ENCODE data around the gene WFIKKN1.

WFIKKN1 gene

DNA sequence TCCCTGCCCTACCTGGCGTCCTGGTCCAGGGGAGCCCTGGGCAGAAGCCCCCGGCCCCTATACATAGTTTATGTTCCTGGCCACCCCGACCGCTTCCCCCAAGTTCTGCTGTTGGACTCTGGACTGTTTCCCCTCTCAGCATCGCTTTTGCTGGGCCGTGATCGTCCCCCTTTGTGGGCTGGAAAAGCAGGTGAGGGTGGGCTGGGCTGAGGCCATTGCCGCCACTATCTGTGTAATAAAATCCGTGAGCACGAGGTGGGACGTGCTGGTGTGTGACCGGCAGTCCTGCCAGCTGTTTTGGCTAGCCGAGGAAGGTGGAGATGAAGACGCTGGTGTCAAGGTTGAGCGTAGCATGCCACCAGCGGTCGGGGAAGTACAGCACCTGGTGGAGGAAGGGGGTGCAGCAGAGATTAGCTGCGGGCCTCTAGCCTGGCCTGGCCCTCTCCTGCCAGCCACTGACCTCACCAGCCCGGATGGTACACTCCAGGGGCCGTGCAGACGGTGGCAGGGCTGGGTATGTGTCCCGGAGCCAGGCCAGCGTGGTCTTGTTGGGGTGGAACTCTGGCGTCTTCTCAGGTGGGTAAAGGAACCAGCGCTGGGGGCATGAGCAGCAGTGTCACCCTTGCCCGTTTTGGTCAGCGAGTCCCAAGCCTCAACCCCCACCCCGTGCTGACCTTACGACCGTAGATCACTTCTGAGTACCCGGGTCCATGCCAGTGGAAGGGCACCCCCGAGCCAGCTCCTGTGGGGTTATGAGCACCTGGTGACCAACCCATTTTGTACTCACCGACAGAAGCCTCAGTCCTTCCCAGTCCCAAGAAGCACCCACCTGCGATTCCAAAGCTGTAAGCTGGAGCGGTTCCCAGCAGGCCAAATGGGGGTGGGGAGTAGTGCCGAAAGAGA lies 52.0 kb downstream of the WFIKKN1 start:
- DNase-seq, result no peak

DNA sequence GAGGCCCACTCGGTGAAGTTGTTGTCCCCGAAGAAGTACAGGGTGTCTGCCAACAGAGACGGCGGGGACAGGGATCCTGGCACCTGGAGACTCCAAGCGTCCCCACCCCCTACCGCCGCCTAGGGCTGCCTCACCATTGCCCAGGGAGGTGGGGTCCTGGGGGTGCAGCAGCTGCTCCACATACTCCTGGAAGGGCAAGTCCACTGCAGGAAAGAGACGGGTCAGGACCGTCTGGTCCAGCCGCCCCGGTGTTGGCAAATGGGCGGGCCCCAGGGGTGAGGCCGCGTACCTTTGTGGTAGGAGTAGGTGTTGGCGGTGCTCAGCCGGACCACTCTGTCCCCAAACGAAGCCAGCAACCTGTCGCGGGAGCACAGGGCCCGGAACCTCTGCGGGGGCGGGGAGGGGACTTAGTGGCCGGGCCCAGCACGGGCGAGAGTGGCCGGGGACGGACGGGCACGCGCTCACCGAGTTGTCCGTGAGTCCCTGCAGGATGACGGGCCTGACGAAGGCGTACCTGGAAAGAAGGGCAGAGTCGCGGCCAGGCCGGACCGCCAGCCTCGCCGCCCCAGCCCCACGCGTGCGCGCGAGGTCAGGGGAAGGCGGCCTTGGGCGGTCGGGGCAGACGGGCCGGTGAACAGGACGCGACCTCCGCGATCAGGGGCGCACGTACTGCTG lies 52.7 kb downstream of the WFIKKN1 start:
- no peak for DNase-seq
